ENCODE results near the gene MDN1.
"Not testable (repeated sequence)": the region's sequence is repeated elsewhere in the genome, so short reads cannot be mapped to it uniquely, and the experiment has no call there.

The MDN1 gene

DNA sequence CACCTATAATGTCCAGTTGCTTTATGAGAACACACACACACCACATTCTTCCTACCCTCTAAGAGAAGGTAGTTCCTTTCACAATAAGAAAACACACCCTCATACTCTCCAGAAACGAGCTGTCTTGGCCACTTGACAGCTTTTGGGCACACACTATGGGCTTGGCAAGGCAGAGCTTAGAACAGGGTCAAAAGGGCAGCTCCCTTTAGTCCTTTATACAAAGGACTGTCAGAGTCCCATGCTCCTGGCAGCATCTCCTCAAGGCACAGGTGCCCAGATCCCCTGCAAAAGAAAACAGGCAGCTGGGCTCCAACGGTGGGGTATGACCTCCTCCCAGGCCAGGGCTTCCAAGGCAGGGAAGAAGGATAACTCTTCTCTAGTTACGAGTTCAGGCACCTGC is 176.2 kb downstream of the MDN1 start:
- no peak for DNase-seq

DNA sequence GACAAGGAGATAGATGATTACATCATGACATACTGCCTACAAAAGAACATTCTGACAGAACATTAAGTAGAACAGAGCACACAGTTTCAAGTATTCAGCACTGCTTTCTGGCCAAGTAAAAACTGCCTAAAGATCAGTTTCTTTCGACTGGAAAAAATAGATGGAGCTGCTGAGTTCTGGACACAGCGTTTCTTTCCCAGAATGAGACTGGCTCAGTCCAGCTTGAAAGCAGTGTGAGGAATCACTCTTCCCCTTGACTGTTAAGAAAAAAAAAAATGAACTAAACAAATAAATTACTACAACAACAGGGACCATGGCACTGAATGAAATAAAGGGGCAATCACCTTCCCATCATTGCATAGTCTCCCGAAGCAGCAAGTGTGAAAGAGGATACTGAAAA is 176.6 kb downstream of the MDN1 start:
- DNase-seq, result no peak

DNA sequence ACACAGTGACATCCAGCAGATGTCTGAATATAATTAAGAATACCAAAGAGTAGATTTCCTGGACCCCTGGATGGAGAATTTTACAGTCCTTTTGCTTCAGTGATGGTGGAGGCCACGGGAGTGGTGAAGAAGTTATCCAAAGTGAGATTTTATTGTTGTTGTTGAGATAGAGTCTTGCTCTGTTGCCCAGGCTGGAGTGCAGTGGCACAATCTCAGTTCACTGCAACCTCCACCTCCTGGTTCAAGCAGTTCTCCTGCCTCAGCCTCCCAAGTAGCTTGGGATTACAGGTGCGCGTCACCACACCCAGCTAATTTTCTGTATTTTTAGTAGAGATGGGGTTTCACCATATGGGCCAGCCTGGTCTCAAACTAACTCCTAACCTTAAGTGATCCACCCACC is 178.0 kb downstream of the MDN1 start:
- DNase-seq, result not testable (repeated sequence)

DNA sequence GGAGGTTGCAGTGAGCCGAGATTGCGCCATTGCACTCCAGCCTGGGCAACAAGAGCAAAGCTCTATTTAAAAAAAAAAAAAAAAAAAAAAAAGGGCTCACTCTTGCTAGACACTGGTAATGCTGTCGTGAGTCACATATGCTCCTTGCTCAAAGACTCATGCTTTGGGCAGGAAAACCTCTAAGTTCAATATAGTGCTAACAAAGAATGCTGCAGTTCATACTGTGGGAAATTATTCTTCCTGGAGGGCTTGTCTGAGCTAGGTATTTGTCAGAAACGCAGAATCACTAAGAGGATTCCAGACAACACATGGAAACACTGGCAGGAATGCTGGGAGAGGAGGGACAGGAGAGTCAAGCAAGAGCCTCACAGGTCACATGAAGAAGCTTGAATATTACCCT is 178.8 kb downstream of the MDN1 start:
- DNase-seq, result no peak

DNA sequence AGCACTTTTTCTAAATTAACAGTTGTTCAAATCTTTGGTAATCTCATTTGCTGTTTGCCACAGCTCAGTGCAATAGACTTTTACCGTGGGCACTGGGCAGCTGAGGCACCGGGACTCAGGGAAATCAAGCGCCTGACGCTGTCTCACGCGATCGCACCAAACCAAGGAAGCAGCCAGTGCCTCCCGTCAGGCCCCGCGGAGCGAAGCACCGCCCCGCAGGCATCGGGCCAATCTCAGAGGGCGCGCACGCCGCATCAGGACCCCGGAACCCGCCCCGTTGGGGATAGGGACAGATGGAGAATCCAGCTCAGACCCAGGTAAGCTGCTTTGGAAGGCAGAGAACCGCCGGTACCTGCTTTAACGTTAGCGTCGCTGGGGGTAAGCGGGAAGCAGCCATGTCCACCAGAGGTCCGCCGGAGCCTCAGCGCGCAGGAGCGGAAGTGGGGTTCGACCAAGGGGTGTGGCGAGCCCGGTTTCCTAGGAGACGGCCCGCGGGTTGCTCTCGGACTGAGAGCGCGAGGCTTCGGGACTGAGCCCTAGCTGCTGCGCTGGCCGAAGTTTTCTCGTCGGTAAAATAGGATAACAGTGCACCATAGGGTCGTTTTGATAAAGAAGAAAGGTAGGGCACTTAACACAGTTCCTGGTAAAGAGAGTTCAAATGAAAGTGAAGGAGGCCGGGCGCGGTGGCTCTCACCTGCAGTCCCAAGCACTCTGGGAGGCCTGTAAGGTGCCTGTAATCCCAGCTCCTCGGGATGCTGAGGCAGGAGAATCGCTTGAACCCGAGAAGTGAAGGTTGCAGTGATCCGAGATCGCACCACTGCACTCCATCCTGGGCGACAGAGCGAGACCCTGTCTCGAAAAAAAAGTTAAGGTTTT is 181.0 kb downstream of the MDN1 start, which contains the start of gene LYRM2:
Gene LYRM2 (minus strand): TSS at position 428 of the 876 bp plus-strand sequence. CDS start 31 bp downstream, at position 397.
- peak; percentile 79 for DNase-seq

DNA sequence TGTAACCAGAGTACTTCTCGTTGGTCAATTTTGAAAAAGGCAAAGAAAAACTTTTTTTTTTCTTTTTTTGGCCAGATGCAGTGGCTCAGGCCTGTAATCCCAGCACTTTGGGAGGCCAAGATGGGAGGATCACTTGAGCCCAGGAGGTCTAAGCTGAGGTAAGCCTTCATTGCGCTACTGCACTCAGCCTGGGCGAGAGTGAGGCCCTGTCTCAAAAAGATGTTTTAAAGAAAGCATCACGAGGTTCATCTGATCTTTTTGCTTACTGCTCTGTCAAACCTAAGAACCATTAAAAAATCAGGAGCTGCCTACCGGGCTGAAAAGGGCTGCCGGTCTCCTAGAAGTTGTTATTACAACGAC is 181.7 kb downstream of the MDN1 start:
- DNase-seq, result no peak

DNA sequence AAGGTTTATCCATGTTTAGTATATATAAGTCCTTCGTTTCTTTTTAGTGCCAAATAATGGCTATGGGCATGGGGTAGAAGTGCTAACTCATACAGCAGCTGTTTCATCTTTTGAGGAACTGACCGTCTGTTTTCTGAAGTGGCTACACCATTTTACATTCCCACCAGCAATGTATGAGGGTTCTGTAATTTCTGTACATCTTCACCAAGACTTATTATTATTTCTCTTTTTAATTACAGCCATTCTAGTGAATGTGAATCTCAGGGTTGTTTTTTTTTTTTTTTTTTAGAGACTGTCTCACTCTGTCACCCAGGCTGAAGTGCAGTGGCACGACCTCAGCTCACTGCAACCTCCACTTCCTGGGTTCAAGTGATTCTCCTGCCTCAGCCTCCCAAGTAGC is 183.2 kb downstream of the MDN1 start:
- DNase-seq, result not testable (repeated sequence)

DNA sequence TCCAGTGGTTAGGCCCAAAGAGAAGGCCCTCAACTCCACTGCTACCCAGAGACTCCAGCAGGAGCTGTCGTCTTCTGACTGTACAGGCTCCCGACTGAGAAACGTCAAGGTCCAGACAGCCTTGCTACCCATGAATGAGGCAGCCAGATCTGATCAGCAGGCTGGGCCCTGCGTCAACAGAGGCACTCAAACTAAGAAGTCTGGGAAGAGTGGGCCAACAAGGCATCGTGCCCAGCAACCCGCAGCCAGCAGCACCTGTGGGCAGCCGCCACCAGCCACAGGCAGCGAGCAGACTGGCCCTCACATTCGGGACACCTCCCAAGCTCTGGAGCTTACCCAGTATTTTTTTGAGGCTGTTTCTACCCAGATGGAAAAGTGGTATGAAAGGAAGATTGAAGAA is 189.1 kb downstream of the MDN1 start:
- no peak for DNase-seq

DNA sequence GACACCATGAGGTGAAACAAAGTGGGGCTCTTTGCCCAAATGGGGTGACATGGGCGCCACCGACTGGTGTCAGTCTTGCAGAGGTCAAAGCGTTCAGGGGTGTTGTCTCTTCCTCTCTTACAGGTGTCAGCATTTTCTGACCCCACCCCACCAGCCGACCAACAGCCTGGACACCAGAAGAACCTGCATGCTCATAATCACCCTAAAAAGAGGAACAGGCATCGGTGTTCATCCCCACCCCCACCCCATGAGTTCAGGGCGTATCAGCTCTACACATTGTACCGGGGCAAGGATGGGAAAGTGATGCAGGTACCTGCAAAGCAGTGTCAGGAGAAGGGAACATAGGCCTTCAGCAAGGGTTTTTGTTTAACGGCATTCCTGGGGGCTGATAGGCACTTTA is 195.8 kb downstream of the MDN1 start:
- DNase-seq, result no peak

DNA sequence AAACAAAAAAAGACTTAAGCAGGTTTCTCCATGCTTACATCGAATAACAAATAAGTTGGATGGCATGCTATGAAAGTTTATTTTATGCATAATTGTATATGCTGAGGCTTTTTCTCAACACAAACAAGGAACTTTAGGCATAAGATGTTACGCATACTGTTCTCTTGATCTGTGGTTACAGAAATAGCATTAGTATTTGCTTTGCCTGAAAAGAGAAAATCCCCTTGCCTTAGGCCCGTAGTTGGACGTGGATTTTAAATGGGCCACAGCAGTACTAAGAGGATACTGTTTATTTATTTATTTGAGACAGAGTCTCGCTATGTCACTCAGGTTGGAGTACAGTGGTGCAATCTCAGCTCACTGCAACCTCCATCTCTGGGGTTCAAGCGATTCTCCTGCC is 200.0 kb downstream of the MDN1 start:
- no peak for DNase-seq

DNA sequence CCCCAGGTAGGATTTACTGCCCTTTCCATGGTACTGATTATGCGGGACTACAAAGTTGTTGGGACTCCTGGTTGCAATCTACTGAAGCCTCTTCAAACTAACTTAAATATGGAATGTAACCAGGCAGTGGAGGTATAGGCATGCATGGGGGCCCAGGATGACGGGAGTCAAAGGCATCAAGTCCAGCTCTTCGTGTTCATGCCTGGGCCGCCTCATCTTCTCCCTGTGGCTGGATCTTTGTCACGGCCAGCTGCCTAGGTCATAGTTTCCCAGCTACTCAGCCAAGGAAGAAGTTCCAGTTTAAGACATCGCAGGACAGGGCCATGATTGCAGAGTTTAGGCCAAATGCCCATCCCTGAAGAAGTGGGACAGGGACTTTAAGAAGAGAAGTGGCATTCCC is 201.6 kb downstream of the MDN1 start:
- DNase-seq, result no peak

DNA sequence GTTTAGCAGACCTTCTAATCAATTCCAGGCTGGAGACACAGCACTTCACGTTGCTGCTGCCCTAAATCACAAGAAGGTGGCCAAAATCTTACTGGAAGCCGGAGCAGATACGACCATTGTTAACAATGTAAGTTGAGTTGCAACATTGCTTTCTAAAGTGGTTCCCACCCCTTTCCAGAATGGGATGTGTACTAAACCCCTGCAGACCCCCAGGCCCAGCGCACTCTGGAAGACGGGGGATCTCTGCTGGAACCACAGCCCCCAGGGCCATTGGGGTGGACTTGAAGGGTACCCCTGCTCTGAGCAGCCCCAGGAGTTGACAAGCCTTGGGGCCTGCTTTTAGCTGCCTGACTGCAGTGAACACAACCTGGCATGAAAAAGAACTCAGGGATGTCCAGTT is 203.1 kb downstream of the MDN1 start:
- DNase-seq, result no peak

DNA sequence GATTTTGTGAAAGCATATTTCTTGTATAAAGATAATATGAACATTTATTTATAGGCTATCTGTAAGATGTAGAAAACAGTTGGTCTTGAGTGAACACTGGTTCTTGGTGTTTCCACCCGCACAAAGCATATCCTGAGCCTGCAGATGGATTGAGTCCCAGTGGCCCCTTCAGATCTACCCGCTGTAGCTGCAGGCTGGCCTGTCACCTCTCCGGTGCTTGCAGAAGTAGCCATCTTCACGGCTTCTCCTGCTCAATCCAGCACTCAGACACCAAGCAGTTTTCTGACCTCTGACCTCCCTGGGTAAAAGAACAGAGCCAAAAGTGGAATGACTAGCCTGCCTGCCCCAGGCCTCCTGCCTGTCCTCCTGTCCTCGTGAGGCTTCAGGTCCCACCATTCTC is 203.7 kb downstream of the MDN1 start:
- DNase-seq, result no peak

DNA sequence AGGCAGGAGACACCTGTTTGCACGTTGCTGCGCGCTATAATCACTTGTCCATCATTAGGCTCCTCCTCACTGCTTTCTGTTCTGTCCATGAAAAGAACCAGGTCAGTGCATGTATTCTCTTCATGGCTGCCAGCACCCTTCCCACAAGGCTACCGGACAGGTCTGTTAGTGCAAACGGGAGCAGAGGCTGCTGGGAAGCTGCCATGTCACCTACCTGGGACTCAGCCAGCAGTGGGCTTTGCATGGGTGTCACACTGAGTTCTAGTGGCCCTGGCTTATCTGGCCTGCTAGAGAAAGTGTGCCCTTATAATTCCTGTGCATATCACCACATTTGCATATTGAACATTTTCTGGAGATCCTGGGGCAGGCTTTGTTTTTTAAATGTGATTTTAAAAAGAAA is 205.8 kb downstream of the MDN1 start:
- no peak for DNase-seq

DNA sequence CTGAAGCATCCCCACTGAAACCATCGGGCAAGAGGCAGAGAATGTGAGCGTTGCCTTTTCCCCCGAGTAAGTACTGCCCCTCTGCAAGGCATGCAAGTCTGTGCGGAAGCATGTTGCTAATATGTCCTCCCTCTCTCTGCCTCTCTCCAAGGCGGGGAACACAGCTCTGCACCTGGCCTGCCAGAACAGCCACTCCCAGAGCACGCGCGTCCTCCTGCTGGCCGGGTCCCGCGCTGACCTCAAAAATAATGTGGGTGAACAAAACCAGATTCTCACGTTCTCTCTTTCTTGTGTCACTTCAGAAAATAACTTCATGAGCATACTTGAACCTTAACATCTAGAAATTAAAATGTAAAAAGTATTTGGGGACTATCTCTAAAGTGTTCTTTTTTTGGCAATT is 207.5 kb downstream of the MDN1 start:
- no peak for DNase-seq

DNA sequence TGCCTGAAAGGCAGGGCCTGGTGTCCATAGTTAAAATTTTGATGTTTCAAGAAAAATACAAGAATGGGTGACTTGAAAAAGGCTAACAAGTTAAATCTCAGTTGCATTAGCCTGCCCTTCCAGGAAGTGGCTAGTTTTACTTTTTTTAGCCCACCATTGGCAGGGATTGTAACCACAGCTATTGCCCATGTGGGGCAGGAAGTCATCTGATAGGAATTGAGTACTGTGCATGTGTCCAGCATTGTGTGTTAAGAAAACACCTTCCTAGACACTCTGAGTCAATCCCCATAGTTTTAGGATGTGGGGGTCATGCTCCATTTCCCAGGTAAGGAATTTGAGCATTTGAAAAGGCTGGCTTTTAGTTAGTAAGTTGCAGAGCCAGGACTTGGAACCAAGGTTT is 207.9 kb downstream of the MDN1 start:
- DNase-seq, result no peak

DNA sequence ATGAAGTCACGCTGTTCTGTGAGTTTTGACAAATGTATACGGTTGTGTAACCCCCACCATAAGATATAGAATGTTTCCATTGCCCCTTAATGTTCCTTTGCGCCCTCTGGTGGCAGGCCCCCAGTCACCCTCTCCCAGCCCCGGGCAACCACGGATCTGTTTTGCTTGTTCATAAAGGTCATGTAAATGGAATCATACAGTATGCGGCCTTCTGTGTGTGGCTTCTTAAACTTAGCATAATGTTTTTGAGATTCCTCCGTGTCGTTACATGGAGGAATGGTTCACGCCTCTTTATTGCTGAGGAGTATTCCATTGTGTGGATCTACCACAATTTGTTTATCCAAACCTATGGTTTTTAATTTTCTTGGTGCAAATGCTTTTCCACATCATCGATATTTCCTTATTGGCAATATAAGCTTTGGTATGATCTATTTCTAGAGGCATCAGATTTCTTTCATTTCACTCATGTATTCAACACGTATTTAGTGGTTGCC is 209.4 kb downstream of the MDN1 start:
- DNase-seq, result peak; percentile 15

DNA sequence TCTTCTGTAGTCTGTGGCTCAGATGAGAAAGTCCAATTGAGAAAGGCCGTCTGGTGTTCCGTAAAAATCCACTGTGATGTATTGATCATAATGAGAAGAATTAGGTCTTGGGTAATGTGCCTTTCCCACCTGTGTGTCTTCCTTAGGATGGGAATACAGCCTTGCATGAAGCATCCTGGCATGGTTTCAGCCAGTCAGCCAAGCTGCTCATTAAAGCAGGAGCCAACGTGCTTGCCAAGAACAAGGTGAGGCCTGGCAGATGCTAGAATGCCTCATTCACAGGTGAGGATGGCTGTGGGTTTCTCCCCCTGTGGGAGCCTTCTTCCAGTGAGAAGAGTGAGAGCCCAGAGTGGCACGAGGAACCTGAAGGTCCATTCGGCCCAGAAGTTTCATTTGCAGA is 213.7 kb downstream of the MDN1 start:
- no peak for DNase-seq

DNA sequence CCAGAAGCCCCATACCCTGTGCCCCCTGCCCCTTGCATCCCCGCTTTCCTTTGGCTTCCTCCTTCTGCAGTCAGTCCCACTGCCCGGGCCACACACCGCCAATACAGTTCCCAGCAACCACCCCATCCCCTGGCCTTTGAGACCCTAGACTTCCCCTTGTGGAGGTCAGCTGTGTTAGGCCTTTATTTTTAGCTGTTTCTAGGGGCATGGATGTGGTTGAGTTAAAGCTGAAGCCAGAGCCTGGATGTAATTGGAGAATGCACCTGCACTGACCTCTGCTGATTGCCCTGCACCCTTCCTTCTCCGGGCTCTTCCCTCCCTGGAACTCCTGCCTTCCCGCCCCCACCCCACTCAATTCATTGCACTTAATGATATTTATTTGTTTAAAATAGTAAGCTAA is 214.9 kb downstream of the MDN1 start:
- no peak for DNase-seq

DNA sequence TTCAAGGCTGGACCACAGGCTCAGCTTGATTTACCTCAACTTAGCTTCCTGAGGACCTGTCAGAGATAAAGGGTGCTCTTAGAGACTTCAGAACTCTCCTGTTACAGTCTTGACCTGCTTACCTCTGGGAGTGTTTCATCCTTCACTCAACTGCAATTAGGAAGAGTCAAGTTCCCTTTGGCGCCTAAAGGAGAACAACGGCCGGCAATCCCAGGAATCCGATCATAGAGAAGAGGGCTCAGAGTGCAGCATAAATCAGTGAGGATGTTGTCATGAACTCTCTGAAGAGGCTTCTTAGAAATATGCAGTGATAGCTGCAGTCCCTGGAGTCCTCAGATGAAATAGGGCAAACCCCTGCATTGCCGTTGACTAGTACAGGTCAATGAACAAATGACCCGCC is 217.4 kb downstream of the MDN1 start:
- DNase-seq, result no peak

DNA sequence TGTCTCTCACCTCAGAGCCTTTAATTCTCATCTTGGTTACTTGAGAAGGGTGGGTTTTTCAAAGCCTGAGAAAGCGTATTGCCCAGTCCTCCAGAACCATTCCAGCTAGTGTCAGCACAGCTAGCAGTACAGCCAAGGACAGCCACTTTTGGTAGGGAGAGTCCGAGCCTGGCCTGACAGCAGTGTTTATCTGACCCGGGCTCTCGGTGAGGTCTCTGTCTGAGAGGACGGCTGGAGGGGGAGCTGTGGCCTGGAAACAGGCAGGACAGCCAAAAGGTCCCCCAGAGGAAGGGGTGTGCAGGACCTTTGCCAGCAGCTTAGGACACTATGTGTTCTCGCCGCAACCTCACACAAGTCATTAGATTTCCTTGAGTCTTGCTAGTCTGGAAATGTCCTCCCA is 219.9 kb downstream of the MDN1 start:
- DNase-seq, result no peak

DNA sequence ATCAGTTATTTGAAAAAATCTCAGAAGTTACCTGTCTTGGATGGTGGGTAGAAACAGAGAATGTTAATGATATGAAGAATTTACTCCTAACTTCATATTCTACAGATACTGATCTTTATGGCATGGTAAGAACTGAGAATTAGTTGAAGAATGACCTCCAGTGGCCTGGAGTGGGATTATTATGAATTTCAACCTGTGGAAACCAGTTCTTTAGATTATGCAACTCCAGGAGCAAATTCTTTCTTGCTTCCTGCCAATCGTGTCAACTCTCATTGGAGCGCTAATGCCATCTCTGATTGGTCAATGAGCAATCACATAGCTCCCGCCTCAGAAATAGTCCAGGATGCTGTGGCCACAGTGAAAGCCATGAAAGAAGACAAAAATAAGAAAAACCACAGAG is 221.6 kb downstream of the MDN1 start:
- DNase-seq, result no peak

DNA sequence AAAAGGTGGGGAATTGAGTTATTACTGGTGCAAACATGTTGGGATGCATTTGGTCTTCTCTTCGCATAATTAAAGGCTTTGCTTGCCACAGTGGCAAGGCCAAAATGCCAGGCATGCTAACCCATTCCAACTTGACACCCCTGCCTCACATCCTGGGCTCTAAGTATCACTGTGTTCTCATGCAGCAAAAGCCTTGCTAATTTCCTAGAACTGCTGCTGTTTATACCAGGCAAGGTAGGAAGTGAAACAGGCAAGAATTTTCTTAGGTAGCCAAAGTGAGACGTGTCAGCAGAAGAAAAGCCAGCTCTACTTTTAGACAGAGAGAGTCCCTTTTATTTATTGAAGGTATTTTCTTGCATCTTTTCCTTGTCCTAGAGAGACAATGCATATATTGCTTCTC is 222.2 kb downstream of the MDN1 start:
- DNase-seq, result no peak

DNA sequence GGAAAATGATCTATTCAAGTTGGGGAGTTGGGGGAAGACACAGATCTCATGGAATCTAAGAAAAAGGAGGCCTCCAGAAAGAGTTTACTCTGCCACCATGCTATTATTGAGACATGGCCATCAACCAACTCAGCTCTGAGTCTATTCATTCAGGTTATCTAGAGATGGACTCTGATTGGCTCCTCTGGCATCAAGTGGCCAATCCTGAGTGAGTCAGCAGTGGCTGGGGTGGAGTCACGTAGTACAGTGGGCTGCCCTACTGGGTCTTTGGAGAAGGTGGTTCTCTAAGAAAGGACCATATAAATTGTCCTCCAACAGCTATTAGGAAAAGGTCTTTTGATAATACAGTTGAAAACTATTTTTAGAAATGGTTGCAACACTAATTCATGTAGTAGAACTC is 223.1 kb downstream of the MDN1 start:
- DNase-seq, result no peak

DNA sequence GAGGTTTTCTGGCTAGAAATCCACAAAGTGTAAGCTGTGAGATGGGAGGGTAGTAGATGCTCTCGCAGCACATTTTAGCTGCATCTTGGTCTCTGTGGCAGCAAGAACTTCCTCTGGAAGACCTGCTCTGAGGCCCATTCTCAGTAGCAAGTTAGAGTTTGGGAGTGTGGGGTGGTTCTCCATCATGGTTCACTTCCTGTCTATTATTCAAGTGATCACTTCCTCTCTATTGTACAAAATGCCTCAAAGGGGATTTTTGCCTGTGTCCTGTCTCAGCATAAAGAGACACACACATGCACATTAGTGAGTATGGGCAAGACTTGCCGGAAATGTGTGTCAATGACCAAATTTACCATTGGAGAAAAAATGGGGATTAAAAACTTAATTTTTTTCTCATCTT is 223.5 kb downstream of the MDN1 start:
- no peak for DNase-seq

Measured in NCI-H1048 (cell line).